Stimulated activated CD4-positive, alpha-beta T cell treated with anti-CD3 and anti-CD28 coated beads, Interleukin-12 subunit alpha, Interleukin-12 subunit beta, amount 100 ng/mL, for 48 hours (primary cell): Measurements from ENCODE around the gene NCK2.
A peak's percentile ranks its signal among the peaks of the same experiment; 100 is the strongest.

ENCODE experiments used
- DNase-seq, 3 donors: peaks; one replicate each; pipeline ENCODE4 v3.0.0-alpha.2; 2020; ENCODE audit warnings: low read depth in 2 of 3, low spot score in 1 of 3

NCK2 gene

GRCh38 chr2:105775809-105776559 is 31.3 kb downstream of the NCK2 start:
- no peak for DNase-seq

GRCh38 chr2:105776560-105776928 is 31.8 kb downstream of the NCK2 start:
- no peak for DNase-seq

GRCh38 chr2:105777031-105777482 is 32.3 kb downstream of the NCK2 start:
- no peak for DNase-seq

GRCh38 chr2:105777506-105778055 is 32.9 kb downstream of the NCK2 start:
- DNase-seq: no peak

- no peak for DNase-seq
Observed at GRCh38 chr2:105778080-105778607, 33.4 kb downstream of the NCK2 start.

GRCh38 chr2:105779394-105779793 is 34.7 kb downstream of the NCK2 start:
- no peak for DNase-seq

GRCh38 chr2:105780606-105781005 is 35.9 kb downstream of the NCK2 start:
- DNase-seq: no peak

- no peak for DNase-seq
Observed at GRCh38 chr2:105781274-105781978, 36.7 kb downstream of the NCK2 start.

GRCh38 chr2:105782123-105782522 is 37.4 kb downstream of the NCK2 start:
- no peak for DNase-seq

GRCh38 chr2:105782646-105783045 is 37.9 kb downstream of the NCK2 start:
- no peak for DNase-seq

- DNase-seq: no peak
Observed at GRCh38 chr2:105783151-105783738, 38.5 kb downstream of the NCK2 start.

- DNase-seq: no peak
Observed at GRCh38 chr2:105783972-105784371, 39.3 kb downstream of the NCK2 start.

GRCh38 chr2:105784589-105784988 is 39.9 kb downstream of the NCK2 start:
- DNase-seq: no peak

GRCh38 chr2:105785095-105785847 is 40.6 kb downstream of the NCK2 start:
- DNase-seq: no peak

- DNase-seq: no peak
Observed at GRCh38 chr2:105786231-105787230, 41.8 kb downstream of the NCK2 start.

GRCh38 chr2:105787376-105788318 is 42.9 kb downstream of the NCK2 start:
- peak in 1 of 3 donors; percentile 61 for DNase-seq

GRCh38 chr2:105788670-105789290 is 44.1 kb downstream of the NCK2 start:
- DNase-seq: no peak
